Activated T-cell treated with anti-CD3 and anti-CD28 coated beads for 4 hours (primary cell): Measurements from ENCODE around the gene RNF220.

ENCODE experiments used
- DNase-seq: peaks from one replicate; pipeline ENCODE4 v3.0.0-alpha.2; 2020

Gene RNF220

DNA sequence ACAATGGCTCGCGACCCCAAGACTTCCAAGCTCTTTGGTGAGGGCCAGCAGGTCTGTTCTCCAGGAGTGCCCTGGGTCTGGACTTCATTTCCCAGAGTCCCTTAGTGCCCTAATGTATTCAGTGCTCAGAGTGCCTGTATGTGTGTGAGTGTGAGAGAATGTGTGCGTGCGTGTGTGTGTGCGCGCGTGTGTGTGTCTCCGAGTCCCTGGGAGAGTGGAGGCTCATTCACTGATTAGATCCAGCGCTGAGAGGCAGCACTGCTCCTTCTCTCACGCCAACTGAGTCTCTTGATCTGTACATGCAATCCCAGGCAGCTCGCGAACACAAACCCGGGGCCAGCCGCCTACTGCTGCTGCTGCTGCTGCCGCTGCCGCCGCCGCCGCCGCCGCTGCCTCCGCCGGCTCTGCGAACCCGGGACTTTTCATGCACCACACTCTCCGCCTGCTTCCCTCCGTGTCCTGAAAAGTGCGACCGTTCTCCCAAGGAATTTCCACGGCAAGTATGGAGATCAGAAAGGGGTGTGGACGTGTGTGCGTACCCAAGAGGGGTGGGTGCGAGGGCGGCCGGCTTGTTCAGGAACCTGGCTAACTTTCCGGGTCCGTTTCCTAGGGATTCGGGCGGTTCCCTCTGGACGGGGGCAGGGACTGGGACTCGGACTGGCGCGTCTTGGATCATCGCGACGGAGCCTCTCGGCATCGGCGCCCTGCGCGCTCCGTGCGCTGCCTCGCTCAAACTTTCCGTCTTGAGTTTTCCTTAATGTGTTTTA is at the start of gene RNF220:
Gene RNF220 (plus strand): TSS at position 225 of the 767 bp plus-strand sequence.
- no peak for DNase-seq

DNA sequence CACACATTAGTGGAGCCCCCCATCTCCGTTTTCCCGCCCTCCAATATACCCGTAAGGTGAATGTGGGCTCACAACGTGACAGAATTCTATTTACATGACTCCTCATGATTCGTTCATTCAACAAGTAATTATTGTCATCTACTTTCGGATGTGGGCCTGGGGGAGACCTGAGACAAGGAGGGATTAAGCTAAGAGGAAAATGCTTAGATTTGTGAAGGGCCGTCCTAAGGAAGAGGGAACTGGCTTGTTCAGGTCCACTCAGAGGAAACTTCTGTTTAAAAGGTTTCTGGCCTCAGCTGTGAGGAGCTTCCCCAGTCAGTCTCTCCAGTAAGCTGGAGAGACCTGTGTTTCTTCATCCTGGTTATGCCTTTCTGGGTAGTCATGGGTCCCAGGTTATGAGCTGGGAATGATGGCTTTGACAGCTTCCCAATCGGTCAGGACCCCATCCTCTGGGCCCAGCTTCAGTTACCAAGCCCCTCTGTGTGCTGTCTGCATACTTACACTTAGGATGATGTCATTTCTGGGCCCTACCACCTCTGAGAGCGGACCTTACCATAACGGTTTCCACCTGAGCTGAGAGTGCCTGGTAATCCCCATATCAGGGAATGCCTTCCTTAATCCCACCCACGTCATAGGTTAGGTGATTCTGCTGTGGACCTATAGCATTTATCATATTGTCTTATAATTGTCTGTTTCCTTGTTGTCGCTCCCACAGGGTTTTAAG is 49.3 kb upstream of the RNF220 start:
- no peak for DNase-seq

GRCh38 chr1:44357710-44358109 is 47.3 kb upstream of the RNF220 start:
- DNase-seq, result no peak

DNA sequence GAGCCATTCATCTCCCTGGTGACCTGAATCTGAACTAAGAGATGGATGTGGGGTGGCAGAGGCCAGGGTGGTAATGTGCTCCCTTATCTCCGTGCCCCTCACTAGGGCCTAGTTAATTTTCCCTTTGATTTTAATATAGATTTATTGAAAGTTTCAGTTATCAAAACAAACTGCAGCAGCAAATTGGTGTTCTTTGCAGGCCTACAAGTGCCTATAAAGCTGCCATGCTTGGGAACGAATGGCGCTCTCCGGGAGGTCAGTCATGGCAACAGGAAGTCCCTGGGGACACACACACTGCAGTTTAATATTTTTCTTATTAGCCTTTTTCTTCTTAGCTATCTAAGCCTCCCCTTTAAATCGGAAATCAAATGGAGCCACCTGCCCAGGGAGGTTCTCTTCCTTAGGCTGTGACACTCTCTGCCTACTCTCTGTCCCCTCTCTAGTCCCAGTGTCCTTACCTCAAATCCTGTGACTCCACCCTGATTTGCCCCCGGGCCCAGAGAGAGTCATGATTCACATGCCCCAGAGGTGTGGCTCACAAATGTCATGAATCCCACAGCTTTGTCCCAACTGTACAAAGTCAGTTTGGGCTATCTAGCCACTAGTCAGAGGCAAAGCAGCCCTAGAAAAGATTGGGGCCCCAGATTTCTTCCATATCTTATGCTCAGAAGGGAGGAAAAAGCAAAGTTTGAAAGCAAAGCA is 45.7 kb upstream of the RNF220 start:
- DNase-seq, result no peak

- DNase-seq, result no peak
Observed at GRCh38 chr1:44361478-44361877, 43.6 kb upstream of the RNF220 start.

- DNase-seq, result no peak
Observed at GRCh38 chr1:44366371-44366975, 38.6 kb upstream of the RNF220 start.

- DNase-seq, result no peak
Observed at GRCh38 chr1:44367944-44368343, 37.1 kb upstream of the RNF220 start.

- no peak for DNase-seq
Observed at GRCh38 chr1:44368471-44369151, 36.4 kb upstream of the RNF220 start.

DNA sequence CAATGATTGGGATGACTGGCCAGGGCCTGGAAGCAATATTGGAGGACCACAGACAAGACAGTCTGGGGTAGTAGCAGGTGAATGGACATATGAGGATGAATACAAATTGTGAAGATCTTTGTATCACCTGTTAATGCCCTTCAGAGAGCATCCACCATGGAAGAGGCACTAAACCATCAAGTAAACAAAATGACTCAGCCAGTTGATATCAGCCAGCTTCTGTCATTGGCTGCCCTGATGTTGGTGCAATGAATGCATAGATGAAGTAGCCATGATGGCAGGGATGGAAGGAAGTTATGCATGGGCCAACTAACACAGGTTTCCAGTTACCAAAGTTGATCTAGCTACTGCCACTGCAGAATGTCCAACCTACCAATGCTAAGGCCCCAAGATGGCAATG is 33.8 kb upstream of the RNF220 start:
- DNase-seq, result no peak

DNA sequence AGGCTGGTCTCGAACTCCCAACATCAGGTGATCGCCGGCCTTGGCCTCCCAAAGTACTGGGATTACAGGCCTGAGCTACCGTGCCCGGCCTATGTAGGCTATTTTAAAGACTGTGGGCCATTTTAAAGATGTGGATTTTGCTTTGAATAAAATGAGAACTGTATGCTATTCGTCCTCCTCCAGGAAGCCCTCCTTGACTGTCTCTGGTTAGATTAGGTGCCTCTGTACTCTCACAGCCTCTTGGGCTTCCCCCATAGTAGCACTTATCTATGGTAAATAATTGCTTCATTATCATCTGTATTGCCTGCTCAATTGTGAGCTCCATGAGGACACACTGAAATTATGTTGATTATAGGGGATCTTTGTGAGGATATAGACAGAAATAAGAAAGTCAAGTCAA is 29.5 kb upstream of the RNF220 start:
- DNase-seq, result no peak

- DNase-seq, result peak; percentile 20
Observed at GRCh38 chr1:44377925-44378784, 26.9 kb upstream of the RNF220 start.

- DNase-seq, result no peak
Observed at GRCh38 chr1:44380666-44381177, 24.3 kb upstream of the RNF220 start.

DNA sequence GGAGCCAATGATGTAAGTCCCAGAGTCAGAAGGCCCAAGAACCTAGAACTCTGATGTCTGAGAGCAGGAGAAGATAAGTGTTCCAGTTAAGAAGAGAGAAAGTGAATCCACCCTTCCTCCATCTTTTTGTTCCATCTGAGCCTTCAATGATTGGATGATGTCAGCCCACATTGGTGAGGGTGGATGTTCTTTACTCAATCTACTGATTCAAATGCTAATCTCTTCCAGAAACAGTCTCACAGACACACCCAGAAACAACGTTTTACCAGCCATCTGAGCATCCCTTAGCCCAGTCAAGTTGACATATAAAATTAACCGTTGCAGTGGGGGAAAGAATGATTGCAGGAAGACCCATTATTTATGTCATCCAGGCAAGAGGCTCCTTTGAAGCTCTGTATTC is 16.5 kb upstream of the RNF220 start:
- no peak for DNase-seq

GRCh38 chr1:44389437-44389836 is 15.6 kb upstream of the RNF220 start:
- DNase-seq, result no peak

DNA sequence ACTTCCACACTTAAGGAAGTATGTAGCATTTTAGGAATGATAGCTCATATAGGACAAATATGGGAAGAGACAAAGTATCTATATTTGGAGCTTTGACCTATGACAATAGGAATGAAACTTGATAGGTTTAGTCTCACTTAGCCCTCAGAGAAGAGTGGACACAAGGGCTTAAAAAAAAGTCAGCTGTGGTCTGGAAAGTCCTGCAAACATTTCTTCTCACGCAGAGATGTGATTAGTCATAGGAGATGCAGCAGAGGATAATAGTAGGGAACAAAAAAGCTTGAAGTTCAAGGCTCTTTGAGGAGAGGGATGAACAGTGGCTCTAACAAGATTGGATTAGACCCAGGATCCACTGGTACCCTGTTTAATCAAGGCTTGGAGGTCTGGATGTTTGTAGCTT is 14.8 kb upstream of the RNF220 start:
- no peak for DNase-seq

DNA sequence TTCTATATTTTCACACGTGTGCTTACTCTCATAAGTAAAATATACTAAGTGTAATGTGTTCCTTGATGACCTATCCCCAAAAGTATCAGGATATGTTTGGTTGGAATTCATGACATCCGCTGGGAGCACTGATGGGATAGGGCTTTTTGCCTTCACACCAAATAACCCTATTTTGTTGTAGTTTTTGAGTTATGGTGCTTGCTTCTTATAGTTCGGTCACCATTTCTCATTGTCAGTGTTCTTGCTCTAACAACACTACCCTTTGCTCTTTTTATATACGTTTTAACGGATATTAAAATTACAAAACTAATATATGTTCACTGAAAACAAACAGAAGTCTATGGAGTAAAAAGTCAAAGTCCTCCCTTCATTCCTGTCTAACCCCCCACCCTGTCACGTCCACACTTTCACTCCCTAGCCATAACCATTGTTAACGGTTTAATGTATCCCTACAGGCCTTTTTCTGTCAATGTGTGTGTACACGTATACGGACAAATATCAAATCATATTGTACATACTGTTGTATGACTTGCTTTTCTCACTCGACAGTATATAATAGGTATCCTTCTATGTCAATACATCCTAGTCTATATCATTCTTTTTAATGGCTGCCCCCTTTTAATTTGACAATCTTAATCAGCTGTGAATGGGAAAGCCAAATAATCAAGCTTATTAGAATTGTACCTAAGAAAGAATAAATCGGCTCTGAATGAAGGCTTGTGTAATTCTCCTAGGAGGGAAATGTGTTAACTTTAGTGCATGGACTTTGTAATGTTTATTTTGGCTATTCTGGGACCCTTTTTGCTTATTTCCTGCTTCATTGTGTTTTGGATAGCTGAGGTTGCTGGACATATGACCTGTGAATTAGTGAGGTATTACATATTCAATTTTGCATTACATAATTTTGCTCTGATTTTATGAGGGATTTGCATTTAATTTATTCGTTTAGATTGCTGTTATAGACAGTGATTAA is 3.5 kb upstream of the RNF220 start:
- DNase-seq, result no peak

- no peak for DNase-seq
Observed at GRCh38 chr1:44405798-44406736, 1.0 kb downstream of the RNF220 start.

DNA sequence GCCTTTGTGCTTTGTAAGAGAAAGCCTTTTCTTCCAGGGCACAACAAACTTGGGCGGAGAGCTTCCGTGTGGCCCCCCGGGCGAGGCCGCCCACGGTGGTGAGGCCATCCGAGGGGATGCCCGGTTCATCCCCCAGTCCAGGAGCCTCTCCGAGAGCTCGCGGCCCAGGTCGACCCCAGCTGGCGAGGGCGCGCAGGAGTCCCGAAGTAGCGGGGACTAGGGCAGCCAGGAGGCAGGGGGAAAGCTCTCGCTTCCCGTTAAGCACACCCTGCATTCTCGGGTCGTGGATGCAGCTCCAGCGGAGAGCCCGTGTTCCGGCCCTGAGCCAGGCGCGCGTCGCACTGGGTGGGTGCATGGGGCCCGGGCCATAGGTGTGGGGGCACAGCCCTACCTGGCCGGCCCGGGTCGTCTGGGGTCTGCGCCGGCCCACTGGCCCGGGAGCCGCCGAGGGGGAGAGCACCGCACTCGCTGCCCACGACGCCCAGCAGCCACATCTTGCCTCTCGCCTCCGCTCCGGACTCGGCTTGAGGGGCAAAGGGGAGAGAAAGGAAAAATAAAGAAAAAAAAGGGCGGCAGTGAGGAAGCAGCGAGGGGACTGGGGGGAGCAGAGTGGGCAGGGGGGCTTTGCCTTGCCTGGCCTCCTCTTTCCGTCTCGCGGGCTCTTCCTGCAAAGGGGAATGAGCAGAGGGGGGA is 1.8 kb downstream of the RNF220 start:
- DNase-seq, result no peak
